Endometrium (tissue), 2 donors: ENCODE data around the gene KCTD2.

Experiments used
- FAIRE-seq: peaks from 2 replicates; lab custom pipeline; 2012; peaks lifted over from hg19 to GRCh38; lab: Jason Lieb, UNC
- donor health status: control.
- donor health status: control.

The KCTD2 gene

GRCh38 chr17:75077496-75078283 is 30.7 kb downstream of the KCTD2 start:
- no peak for FAIRE-seq

GRCh38 chr17:75078284-75079022 is 31.4 kb downstream of the KCTD2 start:
- no peak for FAIRE-seq

- FAIRE-seq = no peak
These were observed 32.0 kb downstream of the KCTD2 start for GRCh38 chr17:75079023-75079373.

- no peak for FAIRE-seq
These were observed 34.9 kb downstream of the KCTD2 start for GRCh38 chr17:75081611-75082540.

GRCh38 chr17:75082683-75083082 is 35.7 kb downstream of the KCTD2 start:
- no peak for FAIRE-seq

GRCh38 chr17:75084039-75084660 is 37.1 kb downstream of the KCTD2 start:
- FAIRE-seq = no peak

- FAIRE-seq = no peak
These were observed 39.6 kb downstream of the KCTD2 start for GRCh38 chr17:75086496-75087181.

- FAIRE-seq = no peak
These were observed 40.1 kb downstream of the KCTD2 start for GRCh38 chr17:75087182-75087557.

- no peak for FAIRE-seq
These were observed 40.8 kb downstream of the KCTD2 start, which contains the start of gene SLC16A5 for GRCh38 chr17:75087558-75088453. SLC16A5 (plus strand) TSS chr17:75087954; CDS start chr17:75093637, 5,683 bp downstream.

GRCh38 chr17:75088465-75089417 is 41.7 kb downstream of the KCTD2 start:
- FAIRE-seq = no peak

GRCh38 chr17:75090871-75091854 is 44.1 kb downstream of the KCTD2 start:
- FAIRE-seq = no peak

GRCh38 chr17:75091855-75092327 is 44.9 kb downstream of the KCTD2 start:
- no peak for FAIRE-seq

GRCh38 chr17:75093548-75094158 is 46.6 kb downstream of the KCTD2 start:
- FAIRE-seq = no peak

GRCh38 chr17:75094871-75095399 is 47.9 kb downstream of the KCTD2 start:
- no peak for FAIRE-seq

GRCh38 chr17:75096082-75096625 is 49.1 kb downstream of the KCTD2 start:
- no peak for FAIRE-seq

GRCh38 chr17:75097865-75098264 is 50.8 kb downstream of the KCTD2 start:
- FAIRE-seq = no peak

GRCh38 chr17:75098861-75099260 is 51.8 kb downstream of the KCTD2 start:
- FAIRE-seq = no peak
